Gastroesophageal sphincter (tissue), 3 donors: ENCODE measurements around the gene DPYSL4.

Experiments
- POLR2A ChIP-seq, 2 donors: fragments of 450-650 bp; IDR thresholded peaks; one replicate each; pipeline ENCODE4 v1.6.1; 2017; ENCODE audit warnings: antibody characterized with exemption in 2 of 2, mild to moderate bottlenecking in 2 of 2, moderate library complexity in 1 of 2
- TF ChIP-seq, protein P1 (sequence below), 4 experiments: fragments of 200-600 bp in 2 of 4; fragments of 450-650 bp in 2 of 4; sonication (generic) in 1 of 4; IDR thresholded peaks; one replicate each; pipeline ENCODE4 v1.5.1; 2017 to 2019; ENCODE audit warnings: antibody characterized with exemption in 4 of 4, mild to moderate bottlenecking in 2 of 4, moderate library complexity in 2 of 4

DNA sequence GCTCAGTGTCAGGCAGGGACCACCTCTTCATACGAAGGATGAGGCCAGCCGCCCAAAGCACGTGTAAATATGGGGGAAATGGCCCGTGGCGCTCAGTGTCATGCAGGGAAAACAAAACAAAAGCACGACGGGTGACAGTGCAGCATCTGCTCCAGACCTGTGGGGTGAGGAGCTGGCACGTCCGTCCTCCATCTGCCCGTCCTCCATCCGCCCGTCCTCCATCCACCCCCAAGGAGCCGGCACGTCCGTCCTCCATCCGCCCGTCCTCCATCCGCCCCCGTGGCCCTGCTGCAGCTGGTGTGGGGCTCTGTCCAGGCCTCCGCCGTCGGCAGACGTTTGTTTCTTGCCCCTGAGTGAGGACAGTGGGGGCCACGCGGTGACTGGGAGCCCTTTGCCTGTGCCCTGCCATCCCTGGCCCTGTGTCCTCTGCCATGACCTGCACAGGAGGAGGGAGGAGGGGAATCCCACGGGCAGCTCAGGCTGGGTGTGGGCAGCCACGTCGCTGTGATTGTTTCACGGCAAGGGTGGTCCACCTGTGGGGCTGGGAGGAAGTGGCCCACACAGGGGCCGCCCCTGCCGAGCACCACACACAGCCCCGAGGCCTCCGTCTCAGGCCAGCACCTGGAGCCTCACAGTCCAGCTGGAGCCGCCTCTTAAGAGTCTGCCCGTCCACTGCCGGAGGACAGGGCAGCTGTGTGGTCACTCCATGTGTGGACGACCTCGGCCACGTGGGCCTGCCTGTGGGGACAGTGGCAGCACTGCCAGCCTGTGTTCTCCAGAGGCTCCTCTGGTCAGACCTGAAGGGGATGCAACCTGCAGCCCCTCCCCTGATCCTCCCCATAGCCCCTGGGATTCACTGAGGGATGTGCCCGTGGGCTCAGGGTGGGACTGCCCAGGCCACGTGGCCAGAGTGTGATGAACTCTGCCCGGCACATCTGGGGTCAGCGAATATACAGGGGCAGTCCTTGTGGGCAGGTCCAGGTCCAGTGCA is 38.2 kb upstream of the DPYSL4 start:
- TF ChIP-seq POLR2A (IDR thresholded peaks at IDR 0.05): no peak
- TF ChIP-seq, protein P1, sequence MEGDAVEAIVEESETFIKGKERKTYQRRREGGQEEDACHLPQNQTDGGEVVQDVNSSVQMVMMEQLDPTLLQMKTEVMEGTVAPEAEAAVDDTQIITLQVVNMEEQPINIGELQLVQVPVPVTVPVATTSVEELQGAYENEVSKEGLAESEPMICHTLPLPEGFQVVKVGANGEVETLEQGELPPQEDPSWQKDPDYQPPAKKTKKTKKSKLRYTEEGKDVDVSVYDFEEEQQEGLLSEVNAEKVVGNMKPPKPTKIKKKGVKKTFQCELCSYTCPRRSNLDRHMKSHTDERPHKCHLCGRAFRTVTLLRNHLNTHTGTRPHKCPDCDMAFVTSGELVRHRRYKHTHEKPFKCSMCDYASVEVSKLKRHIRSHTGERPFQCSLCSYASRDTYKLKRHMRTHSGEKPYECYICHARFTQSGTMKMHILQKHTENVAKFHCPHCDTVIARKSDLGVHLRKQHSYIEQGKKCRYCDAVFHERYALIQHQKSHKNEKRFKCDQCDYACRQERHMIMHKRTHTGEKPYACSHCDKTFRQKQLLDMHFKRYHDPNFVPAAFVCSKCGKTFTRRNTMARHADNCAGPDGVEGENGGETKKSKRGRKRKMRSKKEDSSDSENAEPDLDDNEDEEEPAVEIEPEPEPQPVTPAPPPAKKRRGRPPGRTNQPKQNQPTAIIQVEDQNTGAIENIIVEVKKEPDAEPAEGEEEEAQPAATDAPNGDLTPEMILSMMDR (IDR thresholded peaks at IDR 0.05): no peak
